ENCODE data around the gene CUL3. TPM values are rescaled to one million over a fixed set of nuclear protein-coding genes. Genes with fewer than 3 reads are reported as not detected.

The CUL3 gene
- total RNA-seq, 1 donor from 2014 or later, result 83.6 TPM

- TF ChIP-seq CTCF (IDR thresholded peaks at IDR 0.05), result no peak
- Mint-ChIP-seq H3K36me3 (ENCODE audit: unreplicated experiment) (no peaks in the 10 kb centered on the region), H3K4me3 (ENCODE audit: unreplicated experiment) (no peak overlapping the region), H3K27me3 (ENCODE audit: unreplicated experiment) (no peaks in the 10 kb centered on the region), H3K4me1 (ENCODE audit: unreplicated experiment) (no peaks in the 10 kb centered on the region), H3K9me3 (ENCODE audit: unreplicated experiment) (no peaks in the 10 kb centered on the region), H3K27ac (ENCODE audit: unreplicated experiment) (no peak overlapping the region)
- DNase-seq (ENCODE audit: extremely low spot score, unreplicated experiment), result no peak
Observed at GRCh38 chr2:224601923-224602322, 16.8 kb upstream of the CUL3 start.

- H3K9me3 Mint-ChIP-seq (ENCODE audit: unreplicated experiment), result no peaks in the 10 kb centered on the region
Observed at GRCh38 chr2:224598678-224599077, 13.5 kb upstream of the CUL3 start.

GRCh38 chr2:224596289-224596688 lies 11.1 kb upstream of the CUL3 start:
- Mint-ChIP-seq H3K9me3 (ENCODE audit: unreplicated experiment) (no peaks in the 10 kb centered on the region), H3K27ac (ENCODE audit: unreplicated experiment) (no peak overlapping the region), H3K4me3 (ENCODE audit: unreplicated experiment) (no peak overlapping the region), H3K4me1 (ENCODE audit: unreplicated experiment) (no peaks in the 10 kb centered on the region), H3K27me3 (ENCODE audit: unreplicated experiment) (no peaks in the 10 kb centered on the region), H3K36me3 (ENCODE audit: unreplicated experiment) (no peaks in the 10 kb centered on the region)
- no peak for DNase-seq (ENCODE audit: extremely low spot score, unreplicated experiment)
- no peak for TF ChIP-seq CTCF (IDR thresholded peaks at IDR 0.05)

More at GRCh38 chr2:224598678-224599077, 13.5 kb upstream of the CUL3 start:
- TF ChIP-seq CTCF (IDR thresholded peaks at IDR 0.05), result no peak
- H3K27me3 Mint-ChIP-seq (ENCODE audit: unreplicated experiment), result no peaks in the 10 kb centered on the region
- DNase-seq (ENCODE audit: extremely low spot score, unreplicated experiment), result no peak
- H3K4me3 Mint-ChIP-seq (ENCODE audit: unreplicated experiment), result no peak overlapping the region
- no peaks in the 10 kb centered on the region for H3K36me3 Mint-ChIP-seq (ENCODE audit: unreplicated experiment)
- no peak overlapping the region for H3K27ac Mint-ChIP-seq (ENCODE audit: unreplicated experiment)
- no peaks in the 10 kb centered on the region for H3K4me1 Mint-ChIP-seq (ENCODE audit: unreplicated experiment)

GRCh38 chr2:224595518-224595917 lies 10.4 kb upstream of the CUL3 start:
- no peaks in the 10 kb centered on the region for H3K27me3 Mint-ChIP-seq (ENCODE audit: unreplicated experiment)
- H3K36me3 Mint-ChIP-seq (ENCODE audit: unreplicated experiment), result no peaks in the 10 kb centered on the region
- H3K4me3 Mint-ChIP-seq (ENCODE audit: unreplicated experiment), result no peak overlapping the region
- no peaks in the 10 kb centered on the region for H3K4me1 Mint-ChIP-seq (ENCODE audit: unreplicated experiment)
- H3K9me3 Mint-ChIP-seq (ENCODE audit: unreplicated experiment), result no peaks in the 10 kb centered on the region
- no peak overlapping the region for H3K27ac Mint-ChIP-seq (ENCODE audit: unreplicated experiment)
- DNase-seq (ENCODE audit: extremely low spot score, unreplicated experiment), result no peak
- no peak for TF ChIP-seq CTCF (IDR thresholded peaks at IDR 0.05)

- no peaks in the 10 kb centered on the region for H3K36me3 Mint-ChIP-seq (ENCODE audit: unreplicated experiment)
- no peak for DNase-seq (ENCODE audit: extremely low spot score, unreplicated experiment)
- H3K27ac Mint-ChIP-seq (ENCODE audit: unreplicated experiment), result no peak overlapping the region
- H3K4me1 Mint-ChIP-seq (ENCODE audit: unreplicated experiment), result no peaks in the 10 kb centered on the region
- no peaks in the 10 kb centered on the region for H3K9me3 Mint-ChIP-seq (ENCODE audit: unreplicated experiment)
- no peaks in the 10 kb centered on the region for H3K27me3 Mint-ChIP-seq (ENCODE audit: unreplicated experiment)
- TF ChIP-seq CTCF (IDR thresholded peaks at IDR 0.05), result no peak
- H3K4me3 Mint-ChIP-seq (ENCODE audit: unreplicated experiment), result no peak overlapping the region
Observed at GRCh38 chr2:224594840-224595239, 9.7 kb upstream of the CUL3 start.

All from osteocyte (in vitro differentiated cells).